ENCODE data around the gene PCBD1.

Gene PCBD1

GRCh38 chr10:70887804-70888800, at the start of gene PCBD1:
PCBD1 (minus strand) TSS chr10:70888565; CDS start chr10:70888533, 32 bp downstream.
- Histone ChIP-seq H3K36me3 (replicated peaks) (no peaks in the 10 kb centered on the region), H3K27me3 (replicated peaks) (no peaks in the 10 kb centered on the region), H3K27ac (no peak within 1 kb of the TSS), H3K4me3 (ENCODE audit: low read depth, low read length) (peak within 1 kb of the TSS; percentile 70)
- in situ Hi-C loops (cut with HindIII; ENCODE audit: low pct_ligation_motif_present, low sequenced_read_pairs): no loop called here
- TF ChIP-seq CTCF (IDR thresholded peaks at IDR 0.05; ENCODE audit: low read depth, low read length, missing control alignments): no peak
- DNase-seq: peak; percentile 21

- Histone ChIP-seq H3K4me3 (ENCODE audit: low read depth, low read length) (no peak overlapping the region), H3K27me3 (replicated peaks) (peaks cover 24% of the 10 kb centered on the region), H3K36me3 (replicated peaks) (no peaks in the 10 kb centered on the region), H3K27ac (no peak overlapping the region)
- no peak for DNase-seq
- no peak for TF ChIP-seq CTCF (IDR thresholded peaks at IDR 0.05; ENCODE audit: low read depth, low read length, missing control alignments)
- in situ Hi-C loops (cut with HindIII; ENCODE audit: low pct_ligation_motif_present, low sequenced_read_pairs): no loop called here
Measured at GRCh38 chr10:70937661-70938060, 49.3 kb upstream of the PCBD1 start.

DNA sequence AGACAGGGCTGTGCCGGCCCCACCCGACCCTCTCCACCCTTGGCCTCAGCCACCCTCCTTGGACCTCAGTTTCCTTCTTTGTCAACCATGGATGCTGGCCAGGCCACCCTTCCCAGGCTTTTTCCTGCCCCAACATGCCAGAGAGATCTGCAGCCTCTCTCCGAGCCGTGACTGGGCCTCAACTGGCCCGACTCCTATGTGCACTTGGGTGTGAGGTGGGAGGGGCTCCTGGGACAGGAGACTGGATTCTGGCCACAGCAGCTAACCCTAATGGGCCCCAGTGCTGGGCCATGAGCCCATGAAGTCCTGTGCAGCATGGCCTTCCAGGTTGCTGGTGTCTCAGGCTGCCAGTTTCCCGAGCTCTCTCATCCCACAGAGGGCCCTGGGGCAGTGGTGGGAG, 47.7 kb upstream of the PCBD1 start:
- Histone ChIP-seq H3K27me3 (replicated peaks) (peaks cover 24% of the 10 kb centered on the region), H3K27ac (no peak overlapping the region), H3K36me3 (replicated peaks) (no peaks in the 10 kb centered on the region), H3K4me3 (ENCODE audit: low read depth, low read length) (no peak overlapping the region)
- no peak for TF ChIP-seq CTCF (IDR thresholded peaks at IDR 0.05; ENCODE audit: low read depth, low read length, missing control alignments)
- no peak for DNase-seq
- in situ Hi-C loops (cut with HindIII; ENCODE audit: low pct_ligation_motif_present, low sequenced_read_pairs): no loop called here

DNA sequence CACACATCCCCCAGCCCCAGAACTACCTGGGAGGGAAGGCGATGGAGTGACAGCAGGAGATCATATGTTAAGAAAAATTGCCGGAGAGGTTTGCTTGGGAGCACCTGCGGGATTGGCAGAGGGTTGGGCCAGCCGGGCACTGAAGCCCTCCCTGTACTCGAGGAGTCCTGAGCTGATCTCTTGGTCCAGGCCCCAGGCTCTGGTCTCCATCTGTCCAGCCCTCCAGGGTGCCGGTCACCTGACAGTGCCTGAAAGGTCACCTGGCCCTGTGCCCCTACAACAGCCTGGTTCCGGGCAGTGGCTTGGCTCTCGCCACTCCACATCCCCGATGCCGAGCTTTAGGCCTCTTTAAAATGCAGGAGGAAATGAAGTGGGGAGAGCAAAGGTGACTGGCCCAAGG, 47.3 kb upstream of the PCBD1 start:
- Histone ChIP-seq H3K27ac (no peak overlapping the region), H3K4me3 (ENCODE audit: low read depth, low read length) (no peak overlapping the region), H3K27me3 (replicated peaks) (peaks cover 21% of the 10 kb centered on the region), H3K36me3 (replicated peaks) (no peaks in the 10 kb centered on the region)
- no peak for DNase-seq
- in situ Hi-C loops (cut with HindIII; ENCODE audit: low pct_ligation_motif_present, low sequenced_read_pairs): no loop called here
- no peak for TF ChIP-seq CTCF (IDR thresholded peaks at IDR 0.05; ENCODE audit: low read depth, low read length, missing control alignments)

DNA sequence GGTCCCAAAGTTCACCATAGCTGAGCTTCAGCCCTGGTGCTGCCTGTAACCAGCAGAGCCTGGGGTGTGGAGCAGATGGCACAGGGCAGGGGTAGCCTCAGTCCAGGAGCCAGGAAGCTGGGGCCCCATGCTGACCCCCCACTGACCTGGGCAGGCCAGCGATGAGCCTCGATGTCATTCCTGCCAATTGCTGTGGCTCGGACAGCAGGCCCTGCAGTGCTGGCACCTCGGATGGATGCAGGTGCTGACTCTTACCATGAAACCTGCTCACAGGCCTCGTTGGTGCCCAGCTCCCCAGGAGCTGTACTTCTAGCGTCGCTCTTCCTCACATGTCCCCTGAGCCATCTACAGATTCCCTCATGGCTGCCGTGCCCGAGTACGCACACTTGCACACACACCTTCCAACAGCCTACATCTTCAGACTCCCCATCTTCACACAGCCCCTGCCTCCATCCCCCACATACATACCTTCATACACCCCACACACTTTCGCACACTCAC, 46.8 kb upstream of the PCBD1 start:
- no peak for TF ChIP-seq CTCF (IDR thresholded peaks at IDR 0.05; ENCODE audit: low read depth, low read length, missing control alignments)
- Histone ChIP-seq H3K27ac (no peak overlapping the region), H3K4me3 (ENCODE audit: low read depth, low read length) (no peak overlapping the region), H3K27me3 (replicated peaks) (peaks cover 17% of the 10 kb centered on the region), H3K36me3 (replicated peaks) (no peaks in the 10 kb centered on the region)
- in situ Hi-C loops (cut with HindIII; ENCODE audit: low pct_ligation_motif_present, low sequenced_read_pairs): no loop called here
- no peak for DNase-seq

All from brain microvascular endothelial cell (primary cell).